Measurements from ENCODE around the gene PFKFB4.

The PFKFB4 gene

GRCh38 chr3:48584836-48585235 lies 28.2 kb upstream of the PFKFB4 start:
- DNase-seq (ENCODE audit: extremely low read depth, low read depth) = no peak
- no peak for TF ChIP-seq CTCF (IDR thresholded peaks at IDR 0.05; ENCODE audit: low read depth, low read length, missing control alignments)
- no peak overlapping the region for H3K4me3 ChIP-seq (replicated peaks; ENCODE audit: low read depth, low read length)

GRCh38 chr3:48581621-48582481 lies 25.2 kb upstream of the PFKFB4 start:
- no peak overlapping the region for H3K4me3 ChIP-seq (replicated peaks; ENCODE audit: low read depth, low read length)
- TF ChIP-seq CTCF (IDR thresholded peaks at IDR 0.05; ENCODE audit: low read depth, low read length, missing control alignments) = no peak
- no peak for DNase-seq (ENCODE audit: extremely low read depth, low read depth)

GRCh38 chr3:48576647-48577046 lies 20.0 kb upstream of the PFKFB4 start:
- no peak for TF ChIP-seq CTCF (IDR thresholded peaks at IDR 0.05; ENCODE audit: low read depth, low read length, missing control alignments)
- no peak for DNase-seq (ENCODE audit: extremely low read depth, low read depth)
- H3K4me3 ChIP-seq (replicated peaks; ENCODE audit: low read depth, low read length) = no peak overlapping the region

- TF ChIP-seq CTCF (IDR thresholded peaks at IDR 0.05; ENCODE audit: low read depth, low read length, missing control alignments) = no peak
These were observed 18.8 kb upstream of the PFKFB4 start for GRCh38 chr3:48575366-48575765.

GRCh38 chr3:48573973-48574585 lies 17.5 kb upstream of the PFKFB4 start:
- H3K4me3 ChIP-seq (replicated peaks; ENCODE audit: low read depth, low read length) = no peak overlapping the region
- no peak for TF ChIP-seq CTCF (IDR thresholded peaks at IDR 0.05; ENCODE audit: low read depth, low read length, missing control alignments)
- DNase-seq (ENCODE audit: extremely low read depth, low read depth) = no peak

More at GRCh38 chr3:48575366-48575765, 18.8 kb upstream of the PFKFB4 start:
- DNase-seq (ENCODE audit: extremely low read depth, low read depth) = no peak
- no peak overlapping the region for H3K4me3 ChIP-seq (replicated peaks; ENCODE audit: low read depth, low read length)

GRCh38 chr3:48572517-48572916 lies 15.9 kb upstream of the PFKFB4 start:
- H3K4me3 ChIP-seq (replicated peaks; ENCODE audit: low read depth, low read length) = no peak overlapping the region
- TF ChIP-seq CTCF (IDR thresholded peaks at IDR 0.05; ENCODE audit: low read depth, low read length, missing control alignments) = no peak
- DNase-seq (ENCODE audit: extremely low read depth, low read depth) = no peak

Measured in HFF-Myc (cell line).